Measurements from ENCODE around the gene STN1.

The STN1 gene

GRCh38 chr10:103839872-103840739 is 77.9 kb downstream of the STN1 start:
- DNase-seq, result peak; percentile 94

GRCh38 chr10:103839519-103839871 is 78.5 kb downstream of the STN1 start:
- DNase-seq, result peak; percentile 37

- no peak for DNase-seq
These were observed 79.0 kb downstream of the STN1 start for GRCh38 chr10:103838862-103839518.

GRCh38 chr10:103838070-103838395 is 80.0 kb downstream of the STN1 start:
- DNase-seq, result no peak

GRCh38 chr10:103837370-103838069 is 80.5 kb downstream of the STN1 start:
- DNase-seq, result no peak

GRCh38 chr10:103836861-103837260 is 81.1 kb downstream of the STN1 start:
- DNase-seq, result no peak

- no peak for DNase-seq
These were observed 81.7 kb downstream of the STN1 start for GRCh38 chr10:103836273-103836672.

GRCh38 chr10:103835096-103836050 is 82.6 kb downstream of the STN1 start:
- no peak for DNase-seq

- no peak for DNase-seq
These were observed 83.4 kb downstream of the STN1 start for GRCh38 chr10:103834436-103835095.

GRCh38 chr10:103833731-103834365 is 84.1 kb downstream of the STN1 start:
- no peak for DNase-seq

- DNase-seq, result no peak
These were observed 85.2 kb downstream of the STN1 start for GRCh38 chr10:103832806-103833205.
